GM21526 (cell line): ENCODE results near the gene RASAL2.
"Not testable (repeated sequence)": the region's sequence is repeated elsewhere in the genome, so short reads cannot be mapped to it uniquely, and the experiment has no call there.

Experiments used
- ATAC-seq: cut with Tn5 transposase; IDR thresholded peaks from one replicate; pipeline ENCODE4 v1.9.1; 2021; ENCODE audit warnings: moderate library complexity; ENCODE audit not compliant: unreplicated experiment, low FRiP score

Gene RASAL2

DNA sequence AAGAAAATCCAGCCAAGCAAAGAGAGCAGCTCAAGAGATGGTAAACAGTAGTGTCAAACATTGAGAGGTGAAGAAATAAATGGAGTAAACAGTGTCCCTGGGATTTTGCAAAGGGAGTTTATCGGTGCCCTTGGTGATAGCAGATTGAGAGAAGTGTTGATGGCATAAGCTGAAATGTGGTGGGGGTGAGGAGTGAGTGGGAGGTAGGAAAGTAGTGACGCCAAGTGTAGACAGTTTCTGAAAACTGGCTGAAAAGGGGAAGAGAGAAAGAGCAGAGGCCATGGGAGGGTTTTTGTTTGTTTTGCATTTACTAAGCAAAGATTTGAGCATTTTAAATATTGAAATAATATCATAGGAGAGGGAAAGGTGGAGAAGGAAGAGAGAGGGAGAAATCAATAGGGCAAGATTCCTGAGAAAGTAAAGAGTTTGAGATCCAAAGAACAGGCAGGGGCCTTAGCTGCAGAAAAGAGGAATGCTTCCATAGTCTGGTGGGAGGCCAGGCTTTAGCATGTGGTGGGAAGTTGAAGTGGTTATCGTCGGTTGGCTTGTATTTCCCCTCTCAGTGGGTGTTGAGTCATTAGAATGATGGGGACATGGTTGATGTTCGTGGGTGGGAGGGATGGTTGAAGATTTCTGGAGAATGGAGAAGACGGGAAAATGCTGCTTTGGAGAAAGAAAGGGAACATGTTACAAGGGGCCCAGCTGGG, 26.8 kb upstream of the RASAL2 start:
- ATAC-seq = peak; percentile 99

DNA sequence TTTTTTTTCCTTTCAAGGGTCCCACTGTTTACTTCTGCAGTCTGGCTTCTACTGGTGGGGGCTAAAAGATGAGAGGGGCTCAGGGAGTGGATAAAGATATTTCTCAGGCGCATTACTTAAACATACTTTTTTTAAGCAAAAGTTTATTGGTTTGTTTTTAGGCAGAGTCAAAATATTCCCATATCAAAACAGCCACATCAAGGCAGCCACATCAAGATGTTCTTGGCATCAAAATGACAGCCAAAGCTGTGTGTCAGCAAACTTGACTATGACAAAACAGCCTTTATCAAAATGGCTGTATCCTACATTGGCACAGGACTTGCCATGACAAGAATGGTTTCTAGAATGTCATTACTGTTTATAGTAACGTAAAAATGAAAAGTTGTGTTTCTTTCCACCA, 22.1 kb upstream of the RASAL2 start:
- no peak for ATAC-seq

DNA sequence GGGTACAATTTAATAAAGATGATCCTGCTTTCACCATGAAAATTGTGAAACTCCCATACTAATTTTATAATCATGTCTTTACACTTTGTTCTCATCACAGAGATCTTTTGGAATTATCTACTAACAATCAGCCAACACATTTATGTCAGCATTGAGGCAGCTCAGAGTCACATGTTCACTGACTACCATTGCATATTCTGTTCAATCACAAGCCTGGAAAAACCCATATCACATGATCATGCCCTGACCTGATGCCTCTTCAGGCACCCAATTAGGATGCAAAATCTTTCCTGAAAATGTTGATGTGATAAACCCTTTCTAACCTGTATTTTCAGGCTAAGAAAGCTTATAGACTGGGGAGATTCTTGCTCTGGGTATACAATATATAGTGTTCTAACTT, 21.6 kb upstream of the RASAL2 start:
- no peak for ATAC-seq

DNA sequence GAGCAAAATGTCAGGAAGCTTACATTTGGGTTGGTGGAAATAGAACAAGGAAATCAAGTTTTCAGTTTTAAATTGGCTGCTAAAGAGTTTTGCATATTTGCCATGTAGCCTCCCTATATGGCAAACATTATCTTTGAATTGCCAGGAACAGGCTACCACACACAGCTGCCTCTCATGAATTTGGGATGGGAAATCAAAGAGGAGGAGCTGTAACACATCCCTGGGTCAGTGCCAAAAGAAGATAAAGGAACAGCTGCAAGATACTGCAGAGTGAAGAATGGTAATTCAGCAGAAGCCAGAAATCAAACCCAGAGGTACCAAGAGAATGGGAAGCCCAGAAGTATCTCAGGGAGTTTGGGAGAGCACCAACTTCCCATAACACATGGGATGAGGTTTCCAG, 18.6 kb upstream of the RASAL2 start:
- no peak for ATAC-seq

DNA sequence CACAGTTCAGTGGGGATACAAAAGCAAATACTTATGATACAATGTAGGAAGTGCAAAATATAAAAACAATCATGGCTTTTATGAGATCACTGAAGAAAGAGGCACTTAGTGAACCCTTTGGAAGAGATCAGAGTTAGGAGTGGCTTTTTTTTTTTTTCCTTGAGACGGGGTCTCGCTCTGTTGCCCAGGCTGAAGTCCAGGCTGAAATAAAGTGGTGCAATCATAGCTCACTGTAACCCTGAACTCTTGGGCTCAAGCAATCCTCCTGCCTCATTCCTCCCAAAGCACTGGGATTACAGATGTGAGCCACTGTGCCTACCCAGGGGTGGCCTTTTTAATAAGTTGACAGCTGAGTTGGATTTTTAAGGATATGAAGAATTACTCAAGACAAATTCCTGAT, 17.3 kb upstream of the RASAL2 start:
- ATAC-seq = no peak

DNA sequence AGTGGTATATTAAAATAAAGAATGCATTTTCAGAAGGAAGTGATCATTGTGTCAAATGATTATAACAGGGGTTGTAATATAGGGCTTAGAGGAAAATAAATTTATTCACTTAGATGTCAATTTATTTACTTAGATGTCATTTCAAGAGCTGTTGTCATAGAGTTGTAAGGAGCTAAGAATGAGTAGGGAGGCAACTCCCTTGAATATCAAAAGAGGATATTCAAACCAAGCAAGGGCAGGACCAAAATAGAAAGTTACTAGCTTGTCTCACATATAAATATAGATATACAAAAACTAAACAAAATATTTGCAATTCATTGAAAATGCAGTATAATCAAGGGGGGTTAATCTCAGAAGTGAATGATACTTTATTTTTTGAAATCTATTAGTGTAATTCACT, 16.0 kb upstream of the RASAL2 start:
- no peak for ATAC-seq

DNA sequence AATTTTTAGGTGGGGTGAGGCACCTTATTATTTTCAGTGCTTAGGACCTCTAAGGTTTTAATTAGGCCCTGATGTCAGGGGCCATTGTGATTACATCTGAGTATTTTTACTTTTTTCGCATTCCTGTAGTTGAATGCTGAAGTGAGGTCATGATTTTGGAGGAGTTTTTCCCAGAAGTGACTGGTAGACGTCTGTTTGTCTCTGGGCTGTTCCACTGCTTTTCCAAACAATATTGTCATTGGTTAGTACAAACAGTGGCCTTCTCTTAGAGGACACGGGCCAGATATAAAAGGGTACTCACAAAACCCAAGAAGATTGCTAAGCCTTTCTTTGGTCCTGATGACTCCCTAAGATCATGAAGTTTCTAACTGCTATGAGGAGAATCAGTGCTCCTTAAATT, 7.6 kb upstream of the RASAL2 start:
- no peak for ATAC-seq

DNA sequence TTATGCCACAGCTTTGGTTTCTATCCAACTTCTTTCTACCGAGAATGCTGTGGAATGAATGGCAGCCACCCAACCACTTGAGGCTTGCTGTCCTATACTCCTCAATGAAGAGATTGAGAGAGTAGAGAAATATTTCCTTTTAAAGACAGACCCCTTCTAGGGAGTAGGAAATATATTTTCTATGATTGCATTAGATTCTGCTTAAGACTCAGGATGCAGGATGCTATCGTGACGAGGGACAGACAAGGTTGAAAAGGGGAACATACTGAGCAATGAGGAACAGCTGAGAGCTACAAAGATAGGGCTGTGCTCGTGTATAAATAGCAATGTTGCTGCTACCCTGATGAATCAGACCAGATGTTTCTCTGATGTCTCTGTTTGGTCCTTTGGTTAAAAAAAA, 7.1 kb upstream of the RASAL2 start:
- no peak for ATAC-seq

DNA sequence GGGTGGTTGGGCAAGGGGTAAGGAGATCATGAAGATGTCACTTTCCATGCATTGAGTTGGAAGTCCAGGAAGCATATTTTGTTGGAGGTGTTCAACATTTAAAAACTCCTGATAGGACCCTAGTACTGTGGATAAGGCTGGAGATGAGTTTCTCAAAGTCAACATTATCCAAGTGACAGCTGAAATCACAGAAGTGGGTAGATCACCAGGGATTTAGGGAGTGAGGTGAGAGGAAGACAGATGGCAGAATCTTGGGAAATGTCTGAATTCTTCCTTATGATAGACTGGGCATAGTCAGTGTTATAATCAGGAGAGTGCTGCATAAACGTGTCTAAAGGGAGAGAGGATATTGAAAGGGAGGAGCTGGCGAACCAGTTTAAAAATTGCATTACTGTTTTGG, 5.3 kb upstream of the RASAL2 start:
- ATAC-seq = no peak

DNA sequence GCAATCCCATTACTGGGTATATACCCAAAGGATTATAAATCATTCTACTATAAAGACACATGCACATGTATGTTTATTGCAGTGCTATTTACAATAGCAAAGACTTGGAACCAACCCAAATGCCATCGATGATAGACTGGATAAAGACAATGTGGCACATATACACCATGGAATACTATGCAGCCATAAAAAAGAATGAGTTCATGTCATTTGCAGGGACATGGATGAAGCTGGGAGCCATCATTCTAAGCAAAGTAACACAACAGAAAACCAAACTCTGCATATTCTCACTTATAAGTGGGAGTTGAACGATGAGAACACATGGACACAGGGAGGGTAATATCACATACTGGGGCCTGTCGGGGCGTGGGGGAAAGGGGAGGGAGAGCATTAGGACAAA, 2.5 kb upstream of the RASAL2 start:
- ATAC-seq = not testable (repeated sequence)

DNA sequence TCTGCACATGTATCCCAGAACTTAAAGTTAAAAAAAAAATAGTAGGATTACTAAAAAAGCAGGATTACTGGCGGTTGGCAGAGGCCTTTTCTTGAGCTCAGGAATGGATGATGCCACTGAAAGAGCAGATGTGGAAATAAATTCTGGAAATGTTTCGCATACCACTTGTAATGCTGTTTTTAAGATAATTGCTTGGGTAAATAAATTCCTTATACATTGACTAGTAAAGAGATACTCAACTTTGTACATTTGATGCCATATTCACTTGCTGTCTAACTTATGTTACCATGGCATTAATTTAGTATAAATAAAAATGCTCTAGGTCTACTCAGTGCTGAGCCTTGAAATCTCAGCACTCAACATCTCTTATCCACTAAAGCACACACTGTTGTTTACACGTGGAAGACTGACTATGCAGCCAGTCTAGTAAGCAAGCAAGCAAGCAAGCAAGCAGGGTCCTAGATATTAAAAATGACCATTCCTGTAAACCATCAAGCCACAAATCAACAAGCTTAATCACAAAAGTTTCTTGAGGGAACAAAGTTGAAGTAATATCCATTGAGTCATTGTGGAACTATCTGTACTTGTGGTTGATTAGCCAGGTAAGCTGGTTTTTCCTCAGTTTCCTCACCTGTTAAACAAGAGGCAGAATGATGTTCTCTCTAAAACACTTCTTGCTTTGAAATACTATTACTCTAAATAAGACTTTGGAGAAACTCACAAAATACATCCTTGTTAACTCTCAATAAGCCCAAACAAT, 1.7 kb upstream of the RASAL2 start:
- no peak for ATAC-seq

DNA sequence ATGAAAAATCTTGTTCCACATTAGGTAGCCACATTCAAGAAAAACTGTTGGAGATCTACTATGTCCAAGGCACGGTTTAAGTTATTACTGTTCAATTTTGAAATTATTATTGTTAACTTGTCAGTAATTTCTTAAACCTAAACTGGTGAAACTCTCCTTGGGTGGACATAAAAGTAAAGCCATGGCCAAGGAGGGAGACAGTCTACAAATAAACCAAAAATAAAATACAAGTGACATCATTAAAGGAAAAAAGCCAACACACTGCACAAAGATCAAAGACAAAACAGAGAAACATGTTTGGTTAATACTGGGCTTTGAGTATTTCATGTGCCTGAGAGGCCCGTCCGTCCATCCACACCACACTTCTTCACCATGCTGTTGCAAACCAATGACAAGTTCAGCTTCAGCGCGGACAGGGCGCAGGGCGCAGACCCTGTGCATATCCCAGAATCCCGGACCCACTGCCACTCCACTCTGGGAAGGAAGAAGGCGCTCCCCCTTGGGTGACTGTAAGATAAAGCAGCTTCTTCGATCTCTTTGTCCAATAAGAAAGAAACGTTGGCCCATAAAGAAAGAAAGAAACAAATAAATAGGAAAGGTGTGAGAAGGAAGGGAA, 918 bp upstream of the RASAL2 start:
- peak; percentile 8 for ATAC-seq

DNA sequence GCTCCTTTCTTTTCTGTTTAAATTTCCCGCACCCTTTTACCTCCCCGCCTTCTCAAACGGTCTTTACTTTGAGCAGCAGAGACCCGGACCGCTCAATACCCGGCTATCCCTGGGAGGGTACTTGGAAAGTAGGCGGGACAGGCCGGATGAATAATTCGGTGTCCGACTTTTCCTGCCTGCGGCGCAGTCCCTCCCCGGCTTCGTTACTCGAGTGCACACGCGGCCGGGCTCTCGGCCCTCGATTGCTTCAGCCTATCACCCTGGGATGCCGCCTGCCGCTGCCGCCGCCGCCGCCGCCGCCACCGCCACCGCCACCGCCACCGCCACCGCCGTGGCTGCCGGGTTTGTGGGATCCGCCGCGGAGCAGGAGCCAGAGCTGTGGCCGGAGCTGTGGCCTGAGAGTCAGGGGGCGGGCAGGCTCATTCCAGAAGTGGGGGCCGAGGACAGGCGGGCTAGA, 382 bp upstream of the RASAL2 start:
- peak; percentile 89 for ATAC-seq

DNA sequence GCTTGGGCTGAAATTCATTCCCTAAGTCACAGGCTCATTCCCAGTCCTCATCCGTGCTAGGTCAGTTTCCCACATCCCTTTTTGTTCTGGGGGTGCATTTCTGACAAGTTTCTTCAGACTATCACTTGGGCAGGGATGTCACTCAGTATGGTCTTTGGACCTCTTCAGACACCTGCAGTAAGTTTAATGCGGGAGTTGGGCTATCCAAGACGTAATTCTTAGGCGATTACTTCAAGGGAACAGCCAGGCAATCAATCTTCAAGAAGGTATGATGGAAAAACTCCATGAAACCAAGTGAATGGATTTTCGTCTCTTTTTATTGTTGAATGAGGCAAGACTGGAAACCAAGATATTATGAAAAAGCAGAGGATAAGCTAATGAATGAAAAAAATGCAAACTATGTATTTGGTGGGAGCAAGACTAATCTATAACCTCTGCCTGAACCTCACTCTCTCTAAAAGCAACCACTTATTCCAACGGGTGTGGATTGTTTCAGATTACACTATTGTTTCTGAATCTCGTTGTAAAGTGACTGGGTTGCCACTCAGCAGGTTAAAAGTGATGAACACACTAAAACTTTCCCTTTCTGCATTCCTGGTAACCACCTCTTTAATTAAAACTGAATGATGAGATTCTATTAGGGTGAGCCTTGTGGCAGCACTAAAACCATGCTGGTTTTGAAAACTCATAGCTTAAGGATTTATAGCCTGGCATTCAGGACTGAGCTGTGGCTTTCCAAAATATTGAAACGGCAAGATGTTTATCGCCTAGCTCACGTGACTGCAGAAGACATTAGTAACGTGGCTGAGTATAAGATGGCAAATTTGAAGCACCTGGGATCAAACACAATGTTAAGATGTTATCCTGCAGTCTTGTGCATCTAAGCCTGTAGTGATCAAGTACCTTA, 1.1 kb downstream of the RASAL2 start:
- no peak for ATAC-seq

DNA sequence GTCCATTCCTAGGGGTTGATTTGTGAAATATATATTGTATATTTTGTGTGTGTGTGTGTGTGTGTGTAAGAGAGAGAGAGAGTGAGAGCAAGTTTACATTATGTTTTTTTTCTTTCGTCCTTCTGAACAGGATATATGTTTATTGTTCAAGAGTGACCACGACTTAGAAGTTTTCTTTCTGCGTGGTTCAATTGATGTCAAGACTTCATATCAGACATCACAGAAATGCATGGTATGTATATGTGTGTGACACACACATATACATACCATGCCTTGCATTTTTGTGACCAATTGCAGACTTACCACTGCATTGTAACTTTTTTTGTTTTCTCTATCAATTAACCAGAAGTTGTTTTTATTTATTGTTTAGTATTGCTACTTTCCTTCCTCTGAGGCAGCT, 2.5 kb downstream of the RASAL2 start:
- ATAC-seq = no peak

DNA sequence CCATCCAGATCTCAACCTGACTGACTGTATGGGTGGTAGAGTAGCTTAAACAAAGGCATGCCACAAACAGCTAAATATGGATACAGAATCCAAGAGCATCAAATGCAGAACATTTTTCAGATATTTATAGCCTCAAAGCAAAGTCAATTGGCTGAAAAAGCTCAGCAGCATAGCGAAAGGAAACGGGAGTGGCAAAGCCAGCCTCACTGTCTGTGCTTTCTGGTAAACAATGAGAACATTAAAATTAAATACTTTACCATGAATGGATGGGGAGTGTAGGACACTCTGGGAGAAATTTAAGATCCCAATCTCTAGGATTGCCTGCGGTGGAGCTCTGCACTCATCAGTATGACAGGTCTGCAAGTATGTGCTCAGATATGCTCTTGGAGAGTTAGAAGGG, 4.4 kb downstream of the RASAL2 start:
- no peak for ATAC-seq

DNA sequence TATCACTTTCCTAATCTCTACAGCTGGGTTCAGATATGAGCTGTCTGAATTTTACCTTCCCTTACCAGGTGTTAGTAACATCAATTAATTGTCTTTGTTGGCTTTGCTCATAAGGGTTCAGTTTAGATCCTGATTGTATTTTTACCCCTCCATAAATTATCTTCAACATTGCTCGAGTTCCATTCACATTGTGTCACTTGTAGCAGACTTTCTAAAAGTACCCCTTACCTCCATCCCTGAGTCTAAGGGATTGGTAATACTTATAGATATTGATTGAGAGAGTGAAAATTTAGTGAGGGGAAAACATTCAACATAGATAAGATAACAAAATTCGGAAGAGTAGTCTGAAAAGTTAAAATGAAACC, 7.3 kb downstream of the RASAL2 start:
- no peak for ATAC-seq

DNA sequence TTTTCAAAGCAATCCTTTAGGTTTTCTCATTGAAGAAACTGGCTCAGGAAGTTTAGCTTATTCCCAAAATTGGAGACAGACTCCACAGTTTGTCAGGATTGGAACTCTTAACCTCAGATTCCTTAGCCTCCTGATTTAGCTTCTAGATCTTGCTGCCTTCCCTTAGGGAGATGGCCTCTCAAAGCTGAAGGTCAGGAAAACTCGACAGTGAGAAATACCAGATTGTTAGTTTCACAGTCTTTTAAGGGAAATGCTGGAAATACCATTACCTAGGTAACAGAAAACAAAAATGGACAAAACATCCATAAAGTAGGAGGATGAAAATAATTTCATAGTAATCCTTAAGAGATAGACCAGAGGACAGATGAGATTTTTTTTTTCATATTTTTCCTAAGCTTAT, 7.8 kb downstream of the RASAL2 start:
- no peak for ATAC-seq

DNA sequence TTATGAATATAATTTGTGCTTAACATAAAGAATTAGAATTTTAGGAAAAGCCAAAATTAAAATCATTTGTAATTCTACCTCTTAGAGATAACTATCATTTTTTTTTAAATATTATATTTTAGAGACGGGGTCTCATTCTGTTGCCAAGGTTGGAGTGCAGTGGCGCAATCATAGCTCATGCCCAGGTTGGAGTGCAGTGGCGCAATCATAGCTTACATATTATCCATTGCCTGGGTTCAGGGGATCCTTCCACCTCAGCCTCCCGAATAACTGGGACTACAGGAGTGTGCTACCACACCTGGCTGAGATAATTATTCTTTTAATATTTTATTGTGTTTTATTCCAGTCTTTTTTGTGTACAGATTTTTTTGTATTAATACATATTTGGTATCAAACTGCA, 8.3 kb downstream of the RASAL2 start:
- ATAC-seq = no peak

DNA sequence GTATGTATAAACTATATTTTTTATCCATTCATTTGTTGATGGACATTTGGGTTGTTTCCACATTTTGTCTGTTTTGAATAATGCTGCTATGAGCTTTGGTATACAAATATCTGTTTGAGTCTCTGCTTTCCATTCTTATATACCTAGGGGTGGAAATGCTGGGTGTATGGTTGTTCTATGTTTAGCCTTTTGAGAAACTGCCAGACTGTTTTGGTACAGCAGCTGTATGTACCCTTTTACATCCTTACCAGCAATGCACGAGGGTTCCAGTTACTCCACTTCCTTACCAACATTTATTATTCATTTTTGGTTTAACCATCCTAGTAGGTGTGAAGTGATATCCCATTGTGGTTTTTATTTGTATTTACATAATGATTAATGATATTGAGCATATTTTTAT, 13.9 kb downstream of the RASAL2 start:
- no peak for ATAC-seq
